GM23338 (cell line): ENCODE measurements around the gene ARRDC2. TPM values are rescaled to one million over a fixed set of nuclear protein-coding genes. Genes with fewer than 3 reads are reported as not detected.
A peak's percentile ranks its signal among the peaks of the same experiment; 100 is the strongest.

Experiments used
- ATAC-seq: fragments of 200-7000 bp; cut with Tn5 transposase; 3 replicates; pipeline ENCODE4 v1.9.1; 2020
- DNase-seq: peaks from one replicate; pipeline ENCODE4 v3.0.0-alpha.2; 2015; ENCODE audit warnings: low spot score
- H2AFZ ChIP-seq: fragments of 200-600 bp; sonication (generic); 2 replicates; pipeline ENCODE4 v1.8.0; 2016; ENCODE audit warnings: antibody characterized with exemption, mild to moderate bottlenecking, moderate library complexity
- H3F3A ChIP-seq: fragments of 200-600 bp; sonication (generic); replicated peaks from 2 replicates; pipeline ENCODE4 v1.8.0; 2017; ENCODE audit warnings: antibody characterized with exemption, mixed run types, low read depth
- H3K27ac ChIP-seq: fragments of 200-600 bp; sonication (generic); 2 replicates; pipeline ENCODE4 v1.6.1; 2016; ENCODE audit warnings: low read depth
- H3K27me3 ChIP-seq: fragments of 200-600 bp; sonication (generic); 2 replicates; pipeline ENCODE4 v1.8.0; 2016; ENCODE audit warnings: mild to moderate bottlenecking, mixed run types, moderate library complexity; ENCODE audit not compliant: insufficient read depth
- H3K36me3 ChIP-seq: fragments of 200-600 bp; sonication (generic); 2 replicates; pipeline ENCODE4 v1.8.0; 2016; ENCODE audit warnings: mild to moderate bottlenecking; ENCODE audit not compliant: insufficient read depth
- H3K4me1 ChIP-seq: fragments of 200-600 bp; sonication (generic); 2 replicates; pipeline ENCODE4 v1.8.0; 2016; ENCODE audit warnings: mild to moderate bottlenecking, moderate library complexity; ENCODE audit not compliant: insufficient read depth
- H3K4me2 ChIP-seq: fragments of 200-600 bp; sonication (generic); 2 replicates; pipeline ENCODE4 v1.7.1; 2017; ENCODE audit warnings: mixed run types
- H3K4me3 ChIP-seq: fragments of 200-600 bp; sonication (generic); 2 replicates; pipeline ENCODE4 v1.6.1; 2016; ENCODE audit warnings: mixed run types
- H3K79me2 ChIP-seq: fragments of 200-600 bp; sonication (generic); replicated peaks from 2 replicates; pipeline ENCODE4 v1.8.0; 2017; ENCODE audit warnings: mild to moderate bottlenecking; ENCODE audit not compliant: insufficient read depth
- H3K9me2 ChIP-seq: fragments of 200-600 bp; sonication (generic); 2 replicates; pipeline ENCODE4 v1.8.0; 2017; ENCODE audit not compliant: insufficient read depth
- H4K20me1 ChIP-seq: fragments of 200-600 bp; sonication (generic); replicated peaks from 2 replicates; pipeline ENCODE4 v1.8.0; 2017; ENCODE audit warnings: mild to moderate bottlenecking; ENCODE audit not compliant: insufficient read depth
- H3K27ac Mint-ChIP-seq: 2 replicates; pipeline ENCODE4 v1.8.0; 2020; ENCODE audit warnings: inconsistent platforms, mild to moderate bottlenecking, moderate library complexity, mixed read lengths
- H3K27me3 Mint-ChIP-seq: 3 replicates; pipeline ENCODE4 v1.8.0; 2022; ENCODE audit warnings: low read depth, mild to moderate bottlenecking, moderate library complexity, mixed read lengths, inconsistent platforms; ENCODE audit not compliant: insufficient read depth, poor library complexity
- H3K36me3 Mint-ChIP-seq: 3 replicates; pipeline ENCODE4 v1.8.0; 2021; ENCODE audit warnings: low read depth, mild to moderate bottlenecking, inconsistent platforms, moderate library complexity, mixed read lengths
- H3K4me1 Mint-ChIP-seq: 3 replicates; pipeline ENCODE4 v1.8.0; 2020; ENCODE audit warnings: mild to moderate bottlenecking, inconsistent platforms, mixed read lengths
- H3K4me3 Mint-ChIP-seq: 3 replicates; pipeline ENCODE4 v1.8.0; 2021; ENCODE audit warnings: moderate library complexity, mild to moderate bottlenecking, inconsistent platforms, mixed read lengths
- H3K9me3 Mint-ChIP-seq: 3 replicates; pipeline ENCODE4 v1.8.0; 2020; ENCODE audit warnings: moderate library complexity, mild to moderate bottlenecking, inconsistent platforms, mixed read lengths
- CTCF ChIP-seq, 2 experiments: fragments of 200-600 bp in 1 of 2; sonication (generic) in 1 of 2; conservative IDR thresholded peaks; 2 replicates each; pipeline versions ENCODE4 v1.5.1 to v1.6.1; 2016 to 2017; ENCODE audit warnings: antibody characterized with exemption in 2 of 2, low read depth in 2 of 2, mild to moderate bottlenecking in 2 of 2, moderate library complexity in 1 of 2
- EZH2phosphoT487 ChIP-seq: fragments of 200-600 bp; sonication (generic); IDR thresholded peaks from one replicate; pipeline ENCODE4 v1.8.1; 2018; ENCODE audit warnings: antibody characterized with exemption; ENCODE audit not compliant: unreplicated experiment
- JUNB ChIP-seq: IDR thresholded peaks from one replicate; pipeline ENCODE4 v1.6.1; 2016; ENCODE audit warnings: antibody characterized with exemption; ENCODE audit not compliant: unreplicated experiment
- NANOG ChIP-seq: IDR thresholded peaks from 2 replicates; pipeline ENCODE4 v1.6.1; 2016; ENCODE audit warnings: antibody characterized with exemption, borderline replicate concordance
- POLR2AphosphoS5 ChIP-seq: IDR thresholded peaks from 2 replicates; pipeline ENCODE4 v1.6.1; 2016; ENCODE audit warnings: antibody characterized with exemption, low read depth
- STAT1 ChIP-seq: IDR thresholded peaks from one replicate; pipeline ENCODE4 v1.6.1; 2016; ENCODE audit warnings: antibody characterized with exemption; ENCODE audit not compliant: unreplicated experiment
- ZNF114 ChIP-seq: fragments of 250-450 bp; sonication (Bioruptor Pico); IDR thresholded peaks from 2 replicates; pipeline ENCODE4 v1.5.0; 2020; ENCODE audit warnings: mild to moderate bottlenecking, moderate library complexity
- ZNF331 ChIP-seq: fragments of 250-450 bp; sonication (Bioruptor Pico); IDR thresholded peaks from 2 replicates; pipeline ENCODE4 v1.5.0; 2020; ENCODE audit warnings: low read depth, mild to moderate bottlenecking, moderate library complexity
- polyA plus RNA-seq: library from polyadenylated mRNA; unstranded; fragments of >200 nt; fragmentation: Nextera tagmentation; extraction: Ambion mirVana; gene quantifications from 2 replicates; pipeline ENCODE4 v1.2.1, GENCODE V29; 2016
- total RNA-seq: library from RNA; depleted of rRNA; stranded (reverse); fragments of >200 nt; shearing (Covaris generic); gene quantifications from 2 replicates; pipeline ENCODE4 v1.2.3, GENCODE V29; 2014
- TF ChIP-seq, protein P1 (sequence below): IDR thresholded peaks from one replicate; pipeline ENCODE4 v1.6.1; 2018; ENCODE audit warnings: antibody characterized with exemption; ENCODE audit not compliant: unreplicated experiment
- TF ChIP-seq, protein P2 (sequence below): IDR thresholded peaks from 2 replicates; pipeline ENCODE4 v1.6.1; 2016; ENCODE audit warnings: antibody characterized with exemption

The ARRDC2 gene
- total and polyA plus RNA-seq, 2 experiments from 2014 or later, result 2.4 to 7.1 TPM

GRCh38 chr19:17999684-18000479 lies 8.1 kb upstream of the ARRDC2 start (continued):
- TF ChIP-seq, protein P1, sequence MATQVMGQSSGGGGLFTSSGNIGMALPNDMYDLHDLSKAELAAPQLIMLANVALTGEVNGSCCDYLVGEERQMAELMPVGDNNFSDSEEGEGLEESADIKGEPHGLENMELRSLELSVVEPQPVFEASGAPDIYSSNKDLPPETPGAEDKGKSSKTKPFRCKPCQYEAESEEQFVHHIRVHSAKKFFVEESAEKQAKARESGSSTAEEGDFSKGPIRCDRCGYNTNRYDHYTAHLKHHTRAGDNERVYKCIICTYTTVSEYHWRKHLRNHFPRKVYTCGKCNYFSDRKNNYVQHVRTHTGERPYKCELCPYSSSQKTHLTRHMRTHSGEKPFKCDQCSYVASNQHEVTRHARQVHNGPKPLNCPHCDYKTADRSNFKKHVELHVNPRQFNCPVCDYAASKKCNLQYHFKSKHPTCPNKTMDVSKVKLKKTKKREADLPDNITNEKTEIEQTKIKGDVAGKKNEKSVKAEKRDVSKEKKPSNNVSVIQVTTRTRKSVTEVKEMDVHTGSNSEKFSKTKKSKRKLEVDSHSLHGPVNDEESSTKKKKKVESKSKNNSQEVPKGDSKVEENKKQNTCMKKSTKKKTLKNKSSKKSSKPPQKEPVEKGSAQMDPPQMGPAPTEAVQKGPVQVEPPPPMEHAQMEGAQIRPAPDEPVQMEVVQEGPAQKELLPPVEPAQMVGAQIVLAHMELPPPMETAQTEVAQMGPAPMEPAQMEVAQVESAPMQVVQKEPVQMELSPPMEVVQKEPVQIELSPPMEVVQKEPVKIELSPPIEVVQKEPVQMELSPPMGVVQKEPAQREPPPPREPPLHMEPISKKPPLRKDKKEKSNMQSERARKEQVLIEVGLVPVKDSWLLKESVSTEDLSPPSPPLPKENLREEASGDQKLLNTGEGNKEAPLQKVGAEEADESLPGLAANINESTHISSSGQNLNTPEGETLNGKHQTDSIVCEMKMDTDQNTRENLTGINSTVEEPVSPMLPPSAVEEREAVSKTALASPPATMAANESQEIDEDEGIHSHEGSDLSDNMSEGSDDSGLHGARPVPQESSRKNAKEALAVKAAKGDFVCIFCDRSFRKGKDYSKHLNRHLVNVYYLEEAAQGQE, result no peak
- TF ChIP-seq POLR2AphosphoS5 (no peak), CTCF (conservative IDR thresholded peaks at IDR 0.05; ENCODE audit: low read depth in 2 of 2) (no peak), JUNB (no peak), EZH2phosphoT487 (no peak), ZNF114 (CRISPR knock-in tag) (no peak), STAT1 (no peak), NANOG (no peak)
- TF ChIP-seq, protein P2, sequence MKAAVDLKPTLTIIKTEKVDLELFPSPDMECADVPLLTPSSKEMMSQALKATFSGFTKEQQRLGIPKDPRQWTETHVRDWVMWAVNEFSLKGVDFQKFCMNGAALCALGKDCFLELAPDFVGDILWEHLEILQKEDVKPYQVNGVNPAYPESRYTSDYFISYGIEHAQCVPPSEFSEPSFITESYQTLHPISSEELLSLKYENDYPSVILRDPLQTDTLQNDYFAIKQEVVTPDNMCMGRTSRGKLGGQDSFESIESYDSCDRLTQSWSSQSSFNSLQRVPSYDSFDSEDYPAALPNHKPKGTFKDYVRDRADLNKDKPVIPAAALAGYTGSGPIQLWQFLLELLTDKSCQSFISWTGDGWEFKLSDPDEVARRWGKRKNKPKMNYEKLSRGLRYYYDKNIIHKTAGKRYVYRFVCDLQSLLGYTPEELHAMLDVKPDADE, result no peak

DNA sequence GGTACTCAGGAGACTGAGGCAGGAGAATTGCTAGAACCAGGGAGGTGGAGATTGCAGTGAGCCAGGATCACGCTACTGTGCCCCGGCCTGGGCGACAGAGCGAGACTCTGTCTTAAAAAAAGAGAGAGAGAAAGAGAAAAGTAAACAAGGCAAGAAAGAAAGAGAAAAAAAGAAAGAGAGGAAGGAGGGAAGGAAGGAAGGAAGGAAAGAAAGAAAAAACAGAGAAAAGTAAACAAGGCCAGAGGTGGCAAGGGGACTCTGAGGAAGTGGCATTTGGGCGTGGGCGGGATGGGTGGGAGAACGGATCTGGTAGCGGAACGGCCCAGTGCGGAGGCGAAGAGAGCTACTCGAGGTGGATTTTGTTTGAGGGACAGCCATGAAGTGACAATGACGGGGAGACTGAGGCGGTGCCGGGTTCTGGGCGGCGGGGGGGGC lies 7.5 kb upstream of the ARRDC2 start:
- ATAC-seq (no peak), DNase-seq (no peak)
- H3K4me3 Mint-ChIP-seq, result peak overlapping the region; percentile 74
- H3K27me3 Mint-ChIP-seq, result peaks cover 27% of the 10 kb centered on the region
- Histone ChIP-seq H2AFZ (peak overlapping the region; percentile 63), H4K20me1 (no peaks in the 10 kb centered on the region), H3K9me2 (no peaks in the 10 kb centered on the region), H3F3A (no peaks in the 10 kb centered on the region; the same call in 1 of the 2 replicates), H3K79me2 (no peaks in the 10 kb centered on the region), H3K4me3 (peak overlapping the region; percentile 52), H3K4me1 (peaks cover 6% of the 10 kb centered on the region; the same call in 1 of the 2 replicates), H3K27me3 (peaks cover 31% of the 10 kb centered on the region), H3K27ac (no peak overlapping the region), H3K4me2 (peak overlapping the region; percentile 79), H3K36me3 (no peaks in the 10 kb centered on the region)
- TF ChIP-seq CTCF (conservative IDR thresholded peaks at IDR 0.05; ENCODE audit: low read depth in 2 of 2), result no peak
- no peak for TF ChIP-seq ZNF331 (CRISPR knock-in tag)
- no peak for TF ChIP-seq ZNF114 (CRISPR knock-in tag)
- TF ChIP-seq JUNB, result no peak
- no peak for TF ChIP-seq NANOG
- H3K4me1 Mint-ChIP-seq, result peaks cover 6% of the 10 kb centered on the region
- H3K36me3 Mint-ChIP-seq, result no peaks in the 10 kb centered on the region; the same call in 2 of the 3 replicates
- peaks cover 3% of the 10 kb centered on the region; the same call in 1 of the 3 replicates for H3K9me3 Mint-ChIP-seq
- no peak overlapping the region for H3K27ac Mint-ChIP-seq
